ENCODE results near the gene IPO5.
"Not testable (repeated sequence)": the region's sequence is repeated elsewhere in the genome, so short reads cannot be mapped to it uniquely, and the experiment has no call there.

IPO5 gene

GRCh38 chr13:98039261-98039660 is 85.8 kb downstream of the IPO5 start:
- in situ Hi-C loops (cut with MboI; ENCODE audit: low sequenced_read_pairs) = no loop called here
- DNase-seq (ENCODE audit: low spot score in 2 of 2) = no peak
- H3K36me3 ChIP-seq (replicated peaks) = no peaks in the 10 kb centered on the region
- no peak overlapping the region for H3K4me3 ChIP-seq
- no peaks in the 10 kb centered on the region for H3K27me3 ChIP-seq (ENCODE audit: low read depth)
- no peaks in the 10 kb centered on the region for H3K9me3 ChIP-seq
- no peaks in the 10 kb centered on the region for H3K4me1 ChIP-seq

GRCh38 chr13:98039964-98040363 is 86.5 kb downstream of the IPO5 start:
- no peaks in the 10 kb centered on the region for H3K4me1 ChIP-seq
- H3K4me3 ChIP-seq = no peak overlapping the region
- in situ Hi-C loops (cut with MboI; ENCODE audit: low sequenced_read_pairs) = no loop called here
- no peaks in the 10 kb centered on the region for H3K36me3 ChIP-seq (replicated peaks)
- DNase-seq (ENCODE audit: low spot score in 2 of 2) = no peak
- H3K27me3 ChIP-seq (ENCODE audit: low read depth) = no peaks in the 10 kb centered on the region
- H3K9me3 ChIP-seq = no peaks in the 10 kb centered on the region

GRCh38 chr13:98041081-98041820 is 87.8 kb downstream of the IPO5 start:
- no peaks in the 10 kb centered on the region for H3K27me3 ChIP-seq (ENCODE audit: low read depth)
- H3K4me3 ChIP-seq = no peak overlapping the region
- no peaks in the 10 kb centered on the region for H3K36me3 ChIP-seq (replicated peaks)
- in situ Hi-C loops (cut with MboI; ENCODE audit: low sequenced_read_pairs) = no loop called here
- H3K4me1 ChIP-seq = no peaks in the 10 kb centered on the region
- no peak for DNase-seq (ENCODE audit: low spot score in 2 of 2)
- H3K9me3 ChIP-seq = no peaks in the 10 kb centered on the region

GRCh38 chr13:98044301-98044700 is 90.8 kb downstream of the IPO5 start:
- Histone ChIP-seq H3K9me3 (no peaks in the 10 kb centered on the region), H3K27me3 (ENCODE audit: low read depth) (no peaks in the 10 kb centered on the region), H3K4me3 (no peak overlapping the region), H3K36me3 (replicated peaks) (no peaks in the 10 kb centered on the region), H3K4me1 (no peaks in the 10 kb centered on the region)
- in situ Hi-C loops (cut with MboI; ENCODE audit: low sequenced_read_pairs) = no loop called here
- no peak for DNase-seq (ENCODE audit: low spot score in 2 of 2)

- H3K4me1 ChIP-seq; H3K27me3 ChIP-seq (ENCODE audit: low read depth); H3K4me3 ChIP-seq; in situ Hi-C loops (cut with MboI; ENCODE audit: low sequenced_read_pairs); DNase-seq (ENCODE audit: low spot score in 2 of 2); H3K9me3 ChIP-seq; H3K36me3 ChIP-seq (replicated peaks): not testable (repeated sequence)
Measured at GRCh38 chr13:98047785-98048184, 94.3 kb downstream of the IPO5 start.

GRCh38 chr13:98048265-98048664 is 94.8 kb downstream of the IPO5 start:
- no peaks in the 10 kb centered on the region for H3K4me1 ChIP-seq
- no peak for DNase-seq (ENCODE audit: low spot score in 2 of 2)
- H3K27me3 ChIP-seq (ENCODE audit: low read depth) = no peaks in the 10 kb centered on the region
- in situ Hi-C loops (cut with MboI; ENCODE audit: low sequenced_read_pairs) = no loop called here
- H3K9me3 ChIP-seq = no peaks in the 10 kb centered on the region
- no peaks in the 10 kb centered on the region for H3K36me3 ChIP-seq (replicated peaks)
- H3K4me3 ChIP-seq = no peak overlapping the region

GRCh38 chr13:98050041-98050466 is 96.6 kb downstream of the IPO5 start:
- Histone ChIP-seq H3K27me3 (ENCODE audit: low read depth) (no peaks in the 10 kb centered on the region), H3K9me3 (no peaks in the 10 kb centered on the region), H3K4me3 (no peak overlapping the region), H3K4me1 (no peaks in the 10 kb centered on the region), H3K36me3 (replicated peaks) (no peaks in the 10 kb centered on the region)
- no peak for DNase-seq (ENCODE audit: low spot score in 2 of 2)
- in situ Hi-C loops (cut with MboI; ENCODE audit: low sequenced_read_pairs) = no loop called here

- in situ Hi-C loops (cut with MboI; ENCODE audit: low sequenced_read_pairs) = no loop called here
Measured at GRCh38 chr13:98052412-98052811, 98.9 kb downstream of the IPO5 start.

GRCh38 chr13:98054301-98054700 is 100.8 kb downstream of the IPO5 start:
- H3K36me3 ChIP-seq (replicated peaks) = no peaks in the 10 kb centered on the region
- in situ Hi-C loops (cut with MboI; ENCODE audit: low sequenced_read_pairs) = no loop called here
- DNase-seq (ENCODE audit: low spot score in 2 of 2) = no peak
- no peaks in the 10 kb centered on the region for H3K4me1 ChIP-seq
- no peaks in the 10 kb centered on the region for H3K27me3 ChIP-seq (ENCODE audit: low read depth)
- H3K9me3 ChIP-seq = no peaks in the 10 kb centered on the region
- H3K4me3 ChIP-seq = no peak overlapping the region

More at GRCh38 chr13:98052412-98052811, 98.9 kb downstream of the IPO5 start:
- no peak overlapping the region for H3K4me3 ChIP-seq
- H3K4me1 ChIP-seq = no peaks in the 10 kb centered on the region
- DNase-seq (ENCODE audit: low spot score in 2 of 2) = no peak
- no peaks in the 10 kb centered on the region for H3K9me3 ChIP-seq
- no peaks in the 10 kb centered on the region for H3K27me3 ChIP-seq (ENCODE audit: low read depth)
- H3K36me3 ChIP-seq (replicated peaks) = no peaks in the 10 kb centered on the region

- in situ Hi-C loops (cut with MboI; ENCODE audit: low sequenced_read_pairs) = no loop called here
- no peak overlapping the region for H3K4me3 ChIP-seq
- no peak for DNase-seq (ENCODE audit: low spot score in 2 of 2)
- H3K36me3 ChIP-seq (replicated peaks) = no peaks in the 10 kb centered on the region
- H3K27me3 ChIP-seq (ENCODE audit: low read depth) = no peaks in the 10 kb centered on the region
- no peaks in the 10 kb centered on the region for H3K9me3 ChIP-seq
- no peaks in the 10 kb centered on the region for H3K4me1 ChIP-seq
Measured at GRCh38 chr13:98055623-98056022, 102.1 kb downstream of the IPO5 start.

- H3K27me3 ChIP-seq (ENCODE audit: low read depth) = no peaks in the 10 kb centered on the region
- no peak overlapping the region for H3K4me3 ChIP-seq
- no peaks in the 10 kb centered on the region for H3K4me1 ChIP-seq
- H3K36me3 ChIP-seq (replicated peaks) = no peaks in the 10 kb centered on the region
- in situ Hi-C loops (cut with MboI; ENCODE audit: low sequenced_read_pairs) = no loop called here
- H3K9me3 ChIP-seq = no peaks in the 10 kb centered on the region
- no peak for DNase-seq (ENCODE audit: low spot score in 2 of 2)
Measured at GRCh38 chr13:98056839-98057410, 103.5 kb downstream of the IPO5 start.

GRCh38 chr13:98059276-98059675 is 105.8 kb downstream of the IPO5 start:
- no peak overlapping the region for H3K4me3 ChIP-seq

GRCh38 chr13:98060282-98060681 is 106.8 kb downstream of the IPO5 start:
- Histone ChIP-seq H3K4me3 (no peak overlapping the region), H3K4me1 (no peaks in the 10 kb centered on the region), H3K9me3 (no peaks in the 10 kb centered on the region), H3K27me3 (ENCODE audit: low read depth) (no peaks in the 10 kb centered on the region), H3K36me3 (replicated peaks) (no peaks in the 10 kb centered on the region)
- DNase-seq (ENCODE audit: low spot score in 2 of 2) = no peak
- in situ Hi-C loops (cut with MboI; ENCODE audit: low sequenced_read_pairs) = no loop called here

More at GRCh38 chr13:98059276-98059675, 105.8 kb downstream of the IPO5 start:
- Histone ChIP-seq H3K9me3 (no peaks in the 10 kb centered on the region), H3K4me1 (no peaks in the 10 kb centered on the region), H3K27me3 (ENCODE audit: low read depth) (no peaks in the 10 kb centered on the region), H3K36me3 (replicated peaks) (no peaks in the 10 kb centered on the region)
- in situ Hi-C loops (cut with MboI; ENCODE audit: low sequenced_read_pairs) = no loop called here
- DNase-seq (ENCODE audit: low spot score in 2 of 2) = no peak

- Histone ChIP-seq H3K4me1 (no peaks in the 10 kb centered on the region), H3K9me3 (no peaks in the 10 kb centered on the region), H3K4me3 (no peak overlapping the region), H3K36me3 (replicated peaks) (no peaks in the 10 kb centered on the region), H3K27me3 (ENCODE audit: low read depth) (no peaks in the 10 kb centered on the region)
- in situ Hi-C loops (cut with MboI; ENCODE audit: low sequenced_read_pairs) = no loop called here
- DNase-seq (ENCODE audit: low spot score in 2 of 2) = no peak
Measured at GRCh38 chr13:98065468-98065867, 112.0 kb downstream of the IPO5 start.

Data from HAP-1 (cell line).